ENCODE measurements around the gene ABCA1. TPM values are rescaled to one million over a fixed set of nuclear protein-coding genes. Genes with fewer than 3 reads are reported as not detected.
"Not testable (repeated sequence)": the region's sequence is repeated elsewhere in the genome, so short reads cannot be mapped to it uniquely, and the experiment has no call there.

Gene ABCA1
- total RNA-seq, 4 donors from 2014 or later: 24.5 to 89.1 (median 48.5) TPM

DNA sequence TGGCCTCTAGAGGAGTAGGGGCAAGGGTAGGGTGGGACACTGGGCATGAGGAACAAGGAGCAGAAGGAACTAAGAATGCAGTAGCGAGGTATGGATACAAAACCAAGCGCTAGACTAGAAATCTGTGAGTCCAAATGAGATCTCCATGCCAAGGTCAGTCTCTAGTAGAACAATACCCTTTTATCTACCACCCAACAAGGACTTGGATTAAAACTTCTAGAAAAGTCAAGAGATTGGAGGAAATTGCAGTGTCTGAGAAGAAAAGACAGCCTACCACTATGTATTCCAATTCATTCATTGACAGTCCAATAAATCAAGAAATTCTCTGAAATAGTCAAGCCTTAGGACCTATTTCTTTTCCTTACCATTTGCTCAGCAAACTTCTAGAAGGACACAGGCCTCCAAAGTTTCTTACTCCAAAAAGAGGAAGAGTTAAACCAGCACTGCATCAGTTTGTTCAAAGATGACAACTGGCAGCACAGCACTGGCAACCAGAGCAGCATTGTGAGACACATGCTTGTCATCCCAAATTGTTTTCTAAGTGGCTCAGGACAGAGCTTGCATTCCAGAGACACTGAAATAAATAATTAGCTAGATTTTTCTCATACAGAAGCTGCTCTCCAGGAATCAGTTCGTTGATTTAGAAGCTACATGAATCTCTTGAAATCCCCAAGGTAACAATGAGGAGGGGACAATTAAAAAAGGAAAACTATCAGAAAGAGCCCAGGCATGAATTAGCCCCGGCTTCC is 22.6 kb downstream of the ABCA1 start:
- Histone ChIP-seq H3K4me1 (peaks cover 86% of the 10 kb centered on the region), H3K27ac (no peak overlapping the region), H3K4me3 (no peak overlapping the region), H3K36me3 (peaks cover 10% of the 10 kb centered on the region), H3K27me3 (no peaks in the 10 kb centered on the region), H3K9me3 (no peaks in the 10 kb centered on the region)
- no peak for TF ChIP-seq POLR2A (IDR thresholded peaks at IDR 0.05)
- no peak for DNase-seq (ENCODE audit: low spot score in 2 of 2)
- WGBS: 64% methylated on average over 4 of the region's 4 CpGs

DNA sequence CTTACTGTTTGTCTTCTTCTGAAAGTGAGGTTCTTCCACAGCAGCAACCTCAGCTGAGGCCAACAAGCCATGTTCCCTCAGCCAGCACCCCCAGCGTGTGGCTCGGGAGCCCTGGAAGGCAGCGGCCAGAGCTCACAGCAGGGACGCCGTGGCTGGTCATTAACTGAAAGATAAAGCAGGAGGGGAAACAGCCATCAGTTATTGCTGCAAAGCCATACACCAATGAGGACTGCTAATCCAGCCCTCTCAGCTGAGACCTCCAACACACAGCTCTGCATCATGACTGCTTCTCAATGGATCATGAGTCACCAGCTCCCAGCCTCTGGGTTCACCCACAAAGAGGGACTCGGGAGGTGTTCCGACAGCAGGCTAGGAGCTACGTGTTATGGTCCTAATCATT is 24.3 kb downstream of the ABCA1 start:
- H3K4me1 ChIP-seq: peaks cover 77% of the 10 kb centered on the region
- no peaks in the 10 kb centered on the region for H3K27me3 ChIP-seq
- H3K9me3 ChIP-seq: no peaks in the 10 kb centered on the region
- TF ChIP-seq POLR2AphosphoS5 (IDR thresholded peaks at IDR 0.05): no peak
- no peak for TF ChIP-seq EP300 (IDR thresholded peaks at IDR 0.05)
- no peak for DNase-seq (ENCODE audit: low spot score in 2 of 2)
- 92% methylated on average over 6 of the region's 8 CpGs for WGBS
- peaks cover 10% of the 10 kb centered on the region for H3K36me3 ChIP-seq
- H3K4me3 ChIP-seq: no peak overlapping the region
- H3K27ac ChIP-seq: no peak overlapping the region

DNA sequence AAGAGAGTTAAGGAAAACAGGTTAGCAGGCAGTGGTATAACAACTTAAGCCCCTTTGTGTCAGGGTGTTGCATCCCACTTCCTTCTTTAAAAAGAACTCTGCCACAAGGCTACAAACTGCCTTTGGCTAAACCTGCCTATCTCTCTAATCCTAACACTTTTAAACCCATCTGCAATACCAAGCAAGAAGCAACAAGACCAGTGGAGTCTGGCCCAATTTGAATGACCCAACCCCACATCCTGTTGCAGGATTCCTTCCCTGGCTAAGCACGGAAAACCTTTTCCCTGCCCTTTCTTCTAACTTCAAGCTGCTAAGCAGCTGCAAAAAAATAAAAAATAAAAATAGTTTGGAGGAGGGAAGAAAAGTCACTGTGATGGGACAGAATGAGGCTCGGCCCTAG is 27.1 kb downstream of the ABCA1 start:
- Histone ChIP-seq H3K4me1 (peaks cover 57% of the 10 kb centered on the region), H3K27me3 (no peaks in the 10 kb centered on the region), H3K36me3 (peaks cover 10% of the 10 kb centered on the region), H3K9me3 (no peaks in the 10 kb centered on the region), H3K27ac (no peak overlapping the region), H3K4me3 (no peak overlapping the region)
- TF ChIP-seq EP300 (IDR thresholded peaks at IDR 0.05) (no peak), POLR2A (IDR thresholded peaks at IDR 0.05) (no peak), POLR2AphosphoS5 (IDR thresholded peaks at IDR 0.05) (no peak)
- TF ChIP-seq, protein P1, sequence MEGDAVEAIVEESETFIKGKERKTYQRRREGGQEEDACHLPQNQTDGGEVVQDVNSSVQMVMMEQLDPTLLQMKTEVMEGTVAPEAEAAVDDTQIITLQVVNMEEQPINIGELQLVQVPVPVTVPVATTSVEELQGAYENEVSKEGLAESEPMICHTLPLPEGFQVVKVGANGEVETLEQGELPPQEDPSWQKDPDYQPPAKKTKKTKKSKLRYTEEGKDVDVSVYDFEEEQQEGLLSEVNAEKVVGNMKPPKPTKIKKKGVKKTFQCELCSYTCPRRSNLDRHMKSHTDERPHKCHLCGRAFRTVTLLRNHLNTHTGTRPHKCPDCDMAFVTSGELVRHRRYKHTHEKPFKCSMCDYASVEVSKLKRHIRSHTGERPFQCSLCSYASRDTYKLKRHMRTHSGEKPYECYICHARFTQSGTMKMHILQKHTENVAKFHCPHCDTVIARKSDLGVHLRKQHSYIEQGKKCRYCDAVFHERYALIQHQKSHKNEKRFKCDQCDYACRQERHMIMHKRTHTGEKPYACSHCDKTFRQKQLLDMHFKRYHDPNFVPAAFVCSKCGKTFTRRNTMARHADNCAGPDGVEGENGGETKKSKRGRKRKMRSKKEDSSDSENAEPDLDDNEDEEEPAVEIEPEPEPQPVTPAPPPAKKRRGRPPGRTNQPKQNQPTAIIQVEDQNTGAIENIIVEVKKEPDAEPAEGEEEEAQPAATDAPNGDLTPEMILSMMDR (IDR thresholded peaks at IDR 0.05): no peak
- no peak for DNase-seq (ENCODE audit: low spot score in 2 of 2)
- 37% methylated on average over 2 of the region's 2 CpGs for WGBS

DNA sequence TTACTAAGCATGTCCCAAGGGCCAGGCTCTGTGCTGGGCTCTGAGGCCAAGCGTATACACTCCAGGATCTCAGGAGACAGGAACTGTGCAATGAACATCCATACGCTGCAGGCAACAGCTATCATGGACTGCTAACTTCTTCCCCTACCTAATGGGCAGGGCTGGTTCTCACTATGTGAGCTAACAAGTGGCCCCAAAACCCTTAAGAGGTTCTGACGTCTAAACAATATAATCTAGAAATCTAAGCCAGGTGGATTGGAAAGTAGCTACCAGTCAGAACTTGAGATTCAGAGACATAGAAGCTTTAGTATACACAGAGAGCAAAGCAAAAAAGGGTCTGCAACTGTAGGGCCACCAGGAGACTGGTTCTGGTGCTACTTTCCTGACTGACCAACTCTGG is 27.6 kb downstream of the ABCA1 start:
- WGBS: 56% methylated on average over 3 of the region's 3 CpGs
- peaks cover 56% of the 10 kb centered on the region for H3K4me1 ChIP-seq

DNA sequence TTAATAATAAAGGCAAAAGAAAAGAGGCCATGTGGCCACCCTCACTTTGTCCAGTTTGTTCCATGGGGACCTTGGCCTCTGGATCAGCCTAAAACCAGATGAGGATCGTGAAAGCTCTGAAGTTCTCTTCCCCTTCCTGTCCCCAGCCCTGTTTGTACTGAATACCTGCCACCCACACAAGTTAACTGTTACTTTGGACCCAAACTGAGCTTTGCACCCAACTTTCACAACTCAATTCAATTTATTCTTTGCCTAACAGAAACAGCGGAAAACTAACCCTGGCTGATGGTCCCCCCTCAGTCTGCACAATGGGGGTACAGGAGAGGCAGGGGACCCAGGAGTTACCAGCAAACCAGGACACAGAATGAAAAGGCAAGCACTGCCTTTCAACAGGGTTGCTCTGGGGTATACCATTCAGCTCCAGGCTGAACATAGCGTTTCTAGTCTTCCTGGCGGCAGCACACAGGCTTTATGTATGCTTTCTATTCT is 28.2 kb downstream of the ABCA1 start:
- WGBS: 62% methylated on average over 4 of the region's 4 CpGs
- H3K4me3 ChIP-seq: no peak overlapping the region
- H3K4me1 ChIP-seq: peaks cover 54% of the 10 kb centered on the region
- peaks cover 10% of the 10 kb centered on the region for H3K36me3 ChIP-seq
- H3K27me3 ChIP-seq: no peaks in the 10 kb centered on the region
- H3K9me3 ChIP-seq: no peaks in the 10 kb centered on the region
- no peak for DNase-seq (ENCODE audit: low spot score in 2 of 2)
- no peak for TF ChIP-seq POLR2AphosphoS5 (IDR thresholded peaks at IDR 0.05)
- TF ChIP-seq POLR2A (IDR thresholded peaks at IDR 0.05): no peak
- TF ChIP-seq, protein P1 (IDR thresholded peaks at IDR 0.05): no peak
- TF ChIP-seq EP300 (IDR thresholded peaks at IDR 0.05): no peak
- no peak overlapping the region for H3K27ac ChIP-seq

More for the DNA sequence above, 27.6 kb downstream of the ABCA1 start:
- Histone ChIP-seq H3K9me3 (no peaks in the 10 kb centered on the region), H3K4me3 (no peak overlapping the region), H3K27ac (no peak overlapping the region), H3K36me3 (peaks cover 10% of the 10 kb centered on the region), H3K27me3 (no peaks in the 10 kb centered on the region)
- DNase-seq (ENCODE audit: low spot score in 2 of 2): no peak
- TF ChIP-seq POLR2AphosphoS5 (IDR thresholded peaks at IDR 0.05) (no peak), EP300 (IDR thresholded peaks at IDR 0.05) (no peak), POLR2A (IDR thresholded peaks at IDR 0.05) (no peak)
- TF ChIP-seq, protein P1 (IDR thresholded peaks at IDR 0.05): no peak

DNA sequence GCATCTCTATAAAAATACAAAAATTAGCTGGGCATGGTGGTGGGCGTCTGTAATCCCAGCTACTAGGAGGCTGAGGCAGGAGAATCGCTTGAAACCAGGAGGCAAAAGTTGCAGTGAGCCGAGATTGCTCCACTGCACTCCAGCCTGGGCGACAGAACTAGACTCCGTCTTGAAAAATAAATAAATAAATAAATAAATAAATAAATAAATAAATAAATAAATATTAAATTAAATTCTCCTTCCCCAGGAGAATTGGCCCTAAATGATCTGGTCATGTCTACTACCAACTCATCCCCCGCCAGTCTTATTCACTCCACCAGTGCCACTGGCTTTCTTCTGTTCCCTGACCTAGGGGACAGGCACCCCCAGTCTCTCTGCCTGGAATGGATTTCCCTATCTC is 29.6 kb downstream of the ABCA1 start:
- peaks cover 10% of the 10 kb centered on the region for H3K36me3 ChIP-seq
- not testable (repeated sequence) for H3K27me3 ChIP-seq; H3K9me3 ChIP-seq; DNase-seq (ENCODE audit: low spot score in 2 of 2); H3K4me3 ChIP-seq; H3K27ac ChIP-seq
- peaks cover 45% of the 10 kb centered on the region for H3K4me1 ChIP-seq
- WGBS: 97% methylated on average over 6 of the region's 6 CpGs
